CD4-positive, alpha-beta T cell treated with Interleukin-2 at 100 ng/mL for 4 hours (primary cell): ENCODE measurements around the gene CREB5.

ENCODE experiments used
- DNase-seq: peaks from one replicate; pipeline ENCODE4 v3.0.0-alpha.2; 2020; ENCODE audit warnings: low spot score

Gene CREB5

GRCh38 chr7:28613262-28613661, 200.9 kb downstream of the CREB5 start:
- DNase-seq, result no peak

DNA sequence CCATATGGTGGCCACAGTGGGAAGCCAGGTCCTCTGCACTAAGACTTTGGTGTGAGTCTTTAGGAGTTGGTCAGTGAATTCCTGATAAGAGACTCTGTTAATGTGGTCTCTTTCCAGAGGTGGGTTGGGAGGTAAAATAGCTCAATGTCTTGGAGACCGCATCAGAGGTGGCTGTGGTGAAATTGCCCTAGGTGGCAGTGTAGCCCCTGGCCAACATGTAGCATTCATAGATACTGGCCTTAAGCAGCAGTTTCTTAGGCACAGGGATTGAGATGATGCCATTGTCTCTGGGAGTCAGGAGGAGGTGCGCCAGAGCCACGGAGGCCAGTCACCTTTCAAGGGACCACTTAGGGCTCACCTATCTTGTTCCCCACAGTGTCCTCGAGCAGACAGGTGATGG, 202.8 kb downstream of the CREB5 start:
- DNase-seq, result no peak

DNA sequence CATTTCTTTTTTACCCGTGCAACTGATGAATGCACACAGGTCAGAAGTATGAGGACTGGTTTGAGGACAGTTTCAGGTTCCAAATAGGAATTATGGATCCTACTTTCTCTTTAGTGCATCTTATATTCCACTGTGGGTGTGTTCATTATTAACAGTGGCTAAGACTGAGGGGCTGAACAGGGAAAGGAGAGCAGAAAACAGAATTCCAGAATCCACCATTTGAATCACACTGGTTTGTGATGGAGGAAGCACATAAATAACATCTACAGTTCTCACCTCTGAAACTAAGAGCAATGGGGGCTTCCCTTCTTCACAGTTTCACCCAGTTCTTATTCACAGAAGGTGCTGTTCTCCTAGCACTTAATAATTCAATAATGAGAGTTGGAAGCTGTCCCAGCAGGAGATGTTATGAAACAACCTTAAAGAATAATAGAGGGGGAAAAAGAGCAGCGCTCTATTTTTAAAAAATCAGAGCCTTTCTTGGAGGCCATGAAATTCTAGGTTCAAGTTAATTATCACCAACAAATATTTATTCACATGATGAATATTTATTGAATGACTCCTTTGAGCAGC, 205.1 kb downstream of the CREB5 start:
- DNase-seq, result no peak

- no peak for DNase-seq
Measured at GRCh38 chr7:28618383-28618782, 206.1 kb downstream of the CREB5 start.

DNA sequence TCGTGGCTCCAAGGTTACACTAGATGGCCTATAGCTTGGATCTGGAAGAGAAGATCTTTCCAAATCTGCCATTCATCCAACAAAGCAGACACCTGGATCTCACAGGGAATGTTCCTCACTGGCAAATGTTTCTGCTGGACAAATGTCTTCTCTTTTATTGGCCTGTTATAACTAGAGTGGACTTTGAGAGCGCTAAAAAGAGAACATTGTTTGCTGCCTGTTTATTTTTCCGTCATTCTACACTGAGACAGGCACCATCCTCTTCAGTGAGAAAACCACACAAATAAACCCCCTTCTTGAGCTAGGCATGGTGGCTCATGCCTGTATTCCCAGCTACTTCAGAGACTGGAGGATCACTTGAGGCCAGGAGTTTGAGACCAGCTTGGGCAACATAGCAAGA, 206.9 kb downstream of the CREB5 start:
- DNase-seq, result no peak

GRCh38 chr7:28621369-28621841, 209.1 kb downstream of the CREB5 start:
- DNase-seq, result no peak

GRCh38 chr7:28623105-28623730, 210.9 kb downstream of the CREB5 start:
- no peak for DNase-seq

DNA sequence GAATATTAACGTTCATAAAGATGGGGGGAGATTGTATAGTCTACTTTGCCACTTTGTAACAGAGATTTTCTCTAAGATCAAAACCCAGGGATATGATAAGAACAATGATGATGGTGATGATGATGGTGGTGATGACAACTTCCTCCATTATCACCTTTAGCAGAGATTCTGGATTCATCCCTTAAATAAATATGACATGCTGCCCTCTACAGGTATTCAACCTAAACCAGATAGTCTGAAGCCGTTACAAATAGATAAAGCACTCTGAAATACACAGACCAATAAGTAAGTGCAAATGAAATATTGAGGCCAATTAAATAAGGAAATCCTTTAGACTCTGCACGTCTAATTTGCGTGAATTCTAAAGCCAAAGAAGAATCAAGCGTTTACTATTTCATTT, 211.5 kb downstream of the CREB5 start:
- DNase-seq, result no peak

- no peak for DNase-seq
Measured at GRCh38 chr7:28625432-28625831, 213.1 kb downstream of the CREB5 start.

- no peak for DNase-seq
Measured at GRCh38 chr7:28626221-28626620, 213.9 kb downstream of the CREB5 start.

- DNase-seq, result peak; percentile 9
Measured at GRCh38 chr7:28626624-28627262, 214.4 kb downstream of the CREB5 start.

DNA sequence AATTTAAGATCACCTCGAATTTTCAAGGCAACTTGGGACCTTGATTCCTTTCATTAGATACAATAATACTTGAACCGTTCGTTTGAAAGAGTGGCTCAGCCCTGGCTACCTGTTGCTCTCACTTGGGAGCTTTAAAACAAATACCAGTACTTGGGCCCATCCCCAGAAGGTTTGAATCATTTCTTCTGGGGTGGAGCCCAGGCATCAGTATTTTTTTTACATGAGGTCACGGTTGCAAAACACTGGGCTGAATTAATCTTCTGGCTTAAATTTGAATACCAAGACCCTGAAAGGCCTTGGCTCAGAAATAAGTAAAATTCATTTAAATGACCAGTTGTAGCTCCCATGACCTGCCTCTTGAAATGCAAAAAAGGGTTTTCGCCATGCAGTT, 214.9 kb downstream of the CREB5 start:
- no peak for DNase-seq

DNA sequence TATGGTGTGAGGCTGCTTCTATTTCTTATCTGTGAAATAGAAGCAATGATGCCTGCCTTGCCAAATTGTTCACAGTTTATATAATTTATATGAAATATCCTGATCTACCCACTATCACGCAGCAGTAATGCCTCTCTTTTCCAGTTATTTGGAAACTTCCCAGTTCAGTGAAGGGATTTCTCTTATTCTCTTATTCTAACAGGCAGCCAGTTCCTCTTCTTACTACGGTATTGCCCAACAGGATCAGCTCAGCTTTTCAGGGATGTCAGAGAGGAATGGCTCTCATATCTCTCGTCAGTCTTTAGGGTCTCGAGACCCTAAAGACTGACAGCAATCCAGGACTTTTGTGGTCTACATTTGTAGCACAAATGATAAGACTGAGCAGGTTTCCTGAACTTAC, 215.6 kb downstream of the CREB5 start:
- DNase-seq, result no peak

DNA sequence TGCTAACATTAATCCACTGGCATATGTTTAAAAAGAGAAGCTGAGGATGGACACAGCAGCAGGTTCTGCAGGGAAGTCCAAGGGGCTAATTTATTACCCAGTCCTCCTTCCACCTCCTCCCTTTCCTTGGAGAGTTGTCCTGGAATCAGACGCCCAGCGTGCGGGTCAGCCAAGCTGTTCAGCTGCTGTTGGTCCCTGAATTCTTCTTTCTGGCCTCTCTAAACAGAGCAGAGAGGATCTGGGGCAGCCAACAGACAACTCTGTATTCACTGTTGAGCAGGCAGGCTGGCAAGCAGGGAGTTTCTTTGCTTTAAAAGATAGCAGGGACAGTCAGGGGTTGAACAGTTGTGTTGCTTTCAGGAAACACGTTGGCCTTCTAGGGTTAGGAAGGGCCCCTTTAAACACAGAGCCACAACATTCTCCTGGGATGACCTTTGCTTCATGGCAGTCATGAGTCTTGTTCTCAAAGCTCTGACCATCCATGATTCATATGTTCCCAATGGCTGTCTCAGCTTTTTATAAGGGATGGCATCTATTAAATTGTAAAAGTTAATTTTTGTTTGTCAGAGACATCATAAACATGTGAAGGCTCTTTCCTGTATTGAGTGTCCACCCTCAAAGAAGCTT, 217.0 kb downstream of the CREB5 start:
- no peak for DNase-seq

DNA sequence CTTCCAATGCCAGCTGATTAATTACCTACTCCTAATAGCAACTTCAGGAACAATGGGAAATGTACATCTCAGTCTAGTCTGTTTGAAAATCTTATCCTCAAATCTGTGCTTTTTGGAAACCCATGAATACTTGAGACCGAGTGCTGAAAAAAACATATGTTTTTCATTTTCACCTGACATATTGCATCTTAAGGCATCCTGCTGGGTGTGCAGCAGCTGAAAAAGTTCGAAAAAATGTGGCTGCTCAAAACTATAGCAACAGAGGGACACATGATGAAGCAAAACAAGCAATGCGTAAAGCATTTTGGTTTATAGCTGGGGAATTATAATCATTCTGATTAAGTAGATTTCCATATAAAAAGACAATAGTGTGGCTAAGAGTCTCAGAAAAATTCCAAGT, 218.0 kb downstream of the CREB5 start:
- no peak for DNase-seq

GRCh38 chr7:28631995-28632394, 219.7 kb downstream of the CREB5 start:
- no peak for DNase-seq

- DNase-seq, result no peak
Measured at GRCh38 chr7:28638914-28639313, 226.6 kb downstream of the CREB5 start.

- DNase-seq, result no peak
Measured at GRCh38 chr7:28640001-28640400, 227.7 kb downstream of the CREB5 start.

DNA sequence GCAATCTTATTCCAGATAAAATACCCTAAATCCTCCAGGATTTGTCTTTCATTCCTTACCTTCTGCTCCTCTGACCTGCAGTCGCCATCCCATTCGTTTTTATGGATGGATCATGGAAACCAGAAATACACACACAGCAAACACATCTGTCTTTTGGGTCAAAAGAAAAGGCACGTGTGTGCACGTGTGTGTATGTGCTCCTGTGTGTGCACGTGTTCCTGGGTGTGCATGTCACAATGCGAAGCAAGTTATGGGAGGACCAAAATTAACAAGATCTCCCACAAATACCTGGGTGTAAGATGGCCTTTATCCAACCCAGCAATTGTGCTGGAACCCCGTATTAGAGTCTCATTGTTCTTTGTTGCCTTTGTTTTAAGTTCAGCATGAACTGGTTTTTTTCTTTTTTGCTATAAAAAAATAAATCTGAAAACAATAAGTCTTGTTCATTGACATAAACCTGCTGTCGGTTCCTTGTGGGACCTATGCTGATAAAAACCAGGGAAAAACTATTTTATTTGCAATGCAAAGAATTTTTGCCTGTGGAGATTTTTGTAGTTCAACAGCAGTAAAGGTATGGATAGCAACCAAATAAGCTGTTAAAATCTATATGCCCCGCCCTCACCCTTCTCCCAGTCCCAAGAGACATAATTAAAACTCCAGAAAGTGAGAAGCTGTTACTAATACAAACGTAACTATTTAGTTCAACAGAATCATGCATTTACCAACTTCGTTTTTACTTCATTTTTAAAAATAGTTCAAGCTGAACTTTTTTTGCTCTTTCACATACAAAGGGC, 229.6 kb downstream of the CREB5 start:
- DNase-seq, result no peak

DNA sequence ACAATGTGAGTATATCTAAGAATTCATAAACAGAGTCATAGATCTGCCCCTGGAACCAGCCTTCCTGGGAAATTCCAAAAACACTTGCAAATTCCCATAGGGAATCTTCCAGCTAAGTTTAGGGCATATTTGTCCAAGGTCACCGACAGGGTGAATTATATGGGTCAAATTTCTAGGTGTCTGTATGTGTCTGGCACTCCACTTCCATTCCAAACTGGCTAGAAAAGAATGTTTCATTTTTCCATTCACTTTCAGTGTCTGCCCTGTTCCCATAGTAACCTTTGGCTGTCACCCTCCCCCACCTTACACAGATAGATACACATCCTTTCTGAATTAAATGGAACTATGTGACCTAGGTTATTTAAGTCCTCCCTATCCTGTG, 230.9 kb downstream of the CREB5 start:
- no peak for DNase-seq

GRCh38 chr7:28643584-28644340, 231.4 kb downstream of the CREB5 start:
- no peak for DNase-seq

- DNase-seq, result no peak
Measured at GRCh38 chr7:28645866-28646265, 233.5 kb downstream of the CREB5 start.
